ENCODE measurements around the gene AGPS.

AGPS gene

GRCh38 chr2:177392373-177393202 is at the start of gene AGPS:
Gene AGPS (plus strand): TSS chr2:177392773. CDS start chr2:177392790, 17 bp downstream.
- Histone ChIP-seq H3K4me3 (ENCODE audit: low read depth, low read length) (peak within 1 kb of the TSS; percentile 91), H3K9me3 (ENCODE audit: control insufficient read depth, insufficient read depth, low read depth, low read length) (no peaks in the 10 kb centered on the region), H3K4me1 (ENCODE audit: control insufficient read depth, insufficient read depth, low read length) (peaks cover 4% of the 10 kb centered on the region; the same call in 1 of the 2 replicates), H3K27ac (ENCODE audit: extremely low read depth, low read depth, low read length) (peak within 1 kb of the TSS; percentile 61; the same call in 1 of the 2 replicates), H3K36me3 (ENCODE audit: control insufficient read depth in 2 of 2, insufficient read depth in 1 of 2, low read length in 2 of 2) (no peaks in the 10 kb centered on the region)
- ChIA-PET POLR2A (interaction anchor here (0.7 to 1.9 kb wide), 5 partner anchors 9 to 129 kb away, joined by 3 to 7 read pairs (median 4); no protein-coding TSS in a partner anchor), CTCF (interaction anchor here (0.6 to 2.7 kb wide), 11 partner anchors 11 to 229 kb away, joined by 3 to 12 read pairs (median 3); no protein-coding TSS in a partner anchor)
- TF ChIP-seq ZNF121 (tag by site-specific recombination; IDR thresholded peaks at IDR 0.05): 0 out of 2 replicates have a peak, but pooled peaks have one; percentile 7
- no peak for TF ChIP-seq ZSCAN4 (tag by site-specific recombination; IDR thresholded peaks at IDR 0.05)
- no peak for TF ChIP-seq ZNF184 (tag by site-specific recombination; IDR thresholded peaks at IDR 0.05)
- no peak for TF ChIP-seq ZNF354C (tag by site-specific recombination; IDR thresholded peaks at IDR 0.05; ENCODE audit: borderline replicate concordance, low read depth)
- no peak for TF ChIP-seq ZNF157 (tag by site-specific recombination; IDR thresholded peaks at IDR 0.05)
- TF ChIP-seq ZFHX2 (tag by site-specific recombination; conservative IDR thresholded peaks at IDR 0.05): peak; percentile 90
- no peak for TF ChIP-seq ZNF366 (tag by site-specific recombination; conservative IDR thresholded peaks at IDR 0.05)
- peak; percentile 14; the same call in 1 of the 2 replicates for TF ChIP-seq ZBTB7A (tag by site-specific recombination; IDR thresholded peaks at IDR 0.05; ENCODE audit: low read depth)
- peak; percentile 63 for TF ChIP-seq ZBTB11 (tag by site-specific recombination; conservative IDR thresholded peaks at IDR 0.05; ENCODE audit: low read depth)
- TF ChIP-seq ZIC2 (tag by site-specific recombination; IDR thresholded peaks at IDR 0.05): peak; percentile 32; the same call in 1 of the 2 replicates
- no peak for TF ChIP-seq WT1 (tag by site-specific recombination; IDR thresholded peaks at IDR 0.05)
- TF ChIP-seq, protein P1, sequence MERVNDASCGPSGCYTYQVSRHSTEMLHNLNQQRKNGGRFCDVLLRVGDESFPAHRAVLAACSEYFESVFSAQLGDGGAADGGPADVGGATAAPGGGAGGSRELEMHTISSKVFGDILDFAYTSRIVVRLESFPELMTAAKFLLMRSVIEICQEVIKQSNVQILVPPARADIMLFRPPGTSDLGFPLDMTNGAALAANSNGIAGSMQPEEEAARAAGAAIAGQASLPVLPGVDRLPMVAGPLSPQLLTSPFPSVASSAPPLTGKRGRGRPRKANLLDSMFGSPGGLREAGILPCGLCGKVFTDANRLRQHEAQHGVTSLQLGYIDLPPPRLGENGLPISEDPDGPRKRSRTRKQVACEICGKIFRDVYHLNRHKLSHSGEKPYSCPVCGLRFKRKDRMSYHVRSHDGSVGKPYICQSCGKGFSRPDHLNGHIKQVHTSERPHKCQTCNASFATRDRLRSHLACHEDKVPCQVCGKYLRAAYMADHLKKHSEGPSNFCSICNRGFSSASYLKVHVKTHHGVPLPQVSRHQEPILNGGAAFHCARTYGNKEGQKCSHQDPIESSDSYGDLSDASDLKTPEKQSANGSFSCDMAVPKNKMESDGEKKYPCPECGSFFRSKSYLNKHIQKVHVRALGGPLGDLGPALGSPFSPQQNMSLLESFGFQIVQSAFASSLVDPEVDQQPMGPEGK (tag by site-specific recombination; IDR thresholded peaks at IDR 0.05): peak; percentile 92
- TF ChIP-seq ZNF529 (tag by site-specific recombination; IDR thresholded peaks at IDR 0.05; ENCODE audit: insufficient replicate concordance): no peak
- TF ChIP-seq ZBTB17 (tag by site-specific recombination; IDR thresholded peaks at IDR 0.05): peak; percentile 59
- TF ChIP-seq, protein P2, sequence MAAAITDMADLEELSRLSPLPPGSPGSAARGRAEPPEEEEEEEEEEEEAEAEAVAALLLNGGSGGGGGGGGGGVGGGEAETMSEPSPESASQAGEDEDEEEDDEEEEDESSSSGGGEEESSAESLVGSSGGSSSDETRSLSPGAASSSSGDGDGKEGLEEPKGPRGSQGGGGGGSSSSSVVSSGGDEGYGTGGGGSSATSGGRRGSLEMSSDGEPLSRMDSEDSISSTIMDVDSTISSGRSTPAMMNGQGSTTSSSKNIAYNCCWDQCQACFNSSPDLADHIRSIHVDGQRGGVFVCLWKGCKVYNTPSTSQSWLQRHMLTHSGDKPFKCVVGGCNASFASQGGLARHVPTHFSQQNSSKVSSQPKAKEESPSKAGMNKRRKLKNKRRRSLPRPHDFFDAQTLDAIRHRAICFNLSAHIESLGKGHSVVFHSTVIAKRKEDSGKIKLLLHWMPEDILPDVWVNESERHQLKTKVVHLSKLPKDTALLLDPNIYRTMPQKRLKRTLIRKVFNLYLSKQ (tag by site-specific recombination; IDR thresholded peaks at IDR 0.05; ENCODE audit: borderline replicate concordance): no peak
- peak; percentile 62 for TF ChIP-seq ZXDB (tag by site-specific recombination; IDR thresholded peaks at IDR 0.05)
- TF ChIP-seq, protein P3, sequence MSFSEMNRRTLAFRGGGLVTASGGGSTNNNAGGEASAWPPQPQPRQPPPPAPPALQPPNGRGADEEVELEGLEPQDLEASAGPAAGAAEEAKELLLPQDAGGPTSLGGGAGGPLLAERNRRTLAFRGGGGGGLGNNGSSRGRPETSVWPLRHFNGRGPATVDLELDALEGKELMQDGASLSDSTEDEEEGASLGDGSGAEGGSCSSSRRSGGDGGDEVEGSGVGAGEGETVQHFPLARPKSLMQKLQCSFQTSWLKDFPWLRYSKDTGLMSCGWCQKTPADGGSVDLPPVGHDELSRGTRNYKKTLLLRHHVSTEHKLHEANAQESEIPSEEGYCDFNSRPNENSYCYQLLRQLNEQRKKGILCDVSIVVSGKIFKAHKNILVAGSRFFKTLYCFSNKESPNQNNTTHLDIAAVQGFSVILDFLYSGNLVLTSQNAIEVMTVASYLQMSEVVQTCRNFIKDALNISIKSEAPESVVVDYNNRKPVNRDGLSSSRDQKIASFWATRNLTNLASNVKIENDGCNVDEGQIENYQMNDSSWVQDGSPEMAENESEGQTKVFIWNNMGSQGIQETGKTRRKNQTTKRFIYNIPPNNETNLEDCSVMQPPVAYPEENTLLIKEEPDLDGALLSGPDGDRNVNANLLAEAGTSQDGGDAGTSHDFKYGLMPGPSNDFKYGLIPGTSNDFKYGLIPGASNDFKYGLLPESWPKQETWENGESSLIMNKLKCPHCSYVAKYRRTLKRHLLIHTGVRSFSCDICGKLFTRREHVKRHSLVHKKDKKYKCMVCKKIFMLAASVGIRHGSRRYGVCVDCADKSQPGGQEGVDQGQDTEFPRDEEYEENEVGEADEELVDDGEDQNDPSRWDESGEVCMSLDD (tag by site-specific recombination; IDR thresholded peaks at IDR 0.05): no peak
- TF ChIP-seq ZNF76 (tag by site-specific recombination; IDR thresholded peaks at IDR 0.05; ENCODE audit: borderline replicate concordance, low read depth): peak; percentile 91
- TF ChIP-seq ZNF621 (tag by site-specific recombination; IDR thresholded peaks at IDR 0.05): no peak
- TF ChIP-seq, protein P4, sequence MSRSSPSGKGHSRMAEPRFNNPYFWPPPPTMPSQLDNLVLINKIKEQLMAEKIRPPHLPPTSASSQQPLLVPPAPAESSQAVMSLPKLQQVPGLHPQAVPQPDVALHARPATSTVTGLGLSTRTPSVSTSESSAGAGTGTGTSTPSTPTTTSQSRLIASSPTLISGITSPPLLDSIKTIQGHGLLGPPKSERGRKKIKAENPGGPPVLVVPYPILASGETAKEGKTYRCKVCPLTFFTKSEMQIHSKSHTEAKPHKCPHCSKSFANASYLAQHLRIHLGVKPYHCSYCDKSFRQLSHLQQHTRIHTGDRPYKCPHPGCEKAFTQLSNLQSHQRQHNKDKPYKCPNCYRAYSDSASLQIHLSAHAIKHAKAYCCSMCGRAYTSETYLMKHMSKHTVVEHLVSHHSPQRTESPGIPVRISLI (tag by site-specific recombination; IDR thresholded peaks at IDR 0.05): no peak
- no peak for TF ChIP-seq ZNF629 (tag by site-specific recombination; IDR thresholded peaks at IDR 0.05)
- TF ChIP-seq, protein P5, sequence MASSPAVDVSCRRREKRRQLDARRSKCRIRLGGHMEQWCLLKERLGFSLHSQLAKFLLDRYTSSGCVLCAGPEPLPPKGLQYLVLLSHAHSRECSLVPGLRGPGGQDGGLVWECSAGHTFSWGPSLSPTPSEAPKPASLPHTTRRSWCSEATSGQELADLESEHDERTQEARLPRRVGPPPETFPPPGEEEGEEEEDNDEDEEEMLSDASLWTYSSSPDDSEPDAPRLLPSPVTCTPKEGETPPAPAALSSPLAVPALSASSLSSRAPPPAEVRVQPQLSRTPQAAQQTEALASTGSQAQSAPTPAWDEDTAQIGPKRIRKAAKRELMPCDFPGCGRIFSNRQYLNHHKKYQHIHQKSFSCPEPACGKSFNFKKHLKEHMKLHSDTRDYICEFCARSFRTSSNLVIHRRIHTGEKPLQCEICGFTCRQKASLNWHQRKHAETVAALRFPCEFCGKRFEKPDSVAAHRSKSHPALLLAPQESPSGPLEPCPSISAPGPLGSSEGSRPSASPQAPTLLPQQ (tag by site-specific recombination; IDR thresholded peaks at IDR 0.05): peak; percentile 27; the same call in 1 of the 2 replicates

All from HEK293 (cell line).